ENCODE measurements around the gene ATP6AP2. TPM values are rescaled to one million over a fixed set of nuclear protein-coding genes. Genes with fewer than 3 reads are reported as not detected.

The ATP6AP2 gene
- total and polyA plus RNA-seq, 12 donors, result 32.3 to 164 (median 140) TPM

DNA sequence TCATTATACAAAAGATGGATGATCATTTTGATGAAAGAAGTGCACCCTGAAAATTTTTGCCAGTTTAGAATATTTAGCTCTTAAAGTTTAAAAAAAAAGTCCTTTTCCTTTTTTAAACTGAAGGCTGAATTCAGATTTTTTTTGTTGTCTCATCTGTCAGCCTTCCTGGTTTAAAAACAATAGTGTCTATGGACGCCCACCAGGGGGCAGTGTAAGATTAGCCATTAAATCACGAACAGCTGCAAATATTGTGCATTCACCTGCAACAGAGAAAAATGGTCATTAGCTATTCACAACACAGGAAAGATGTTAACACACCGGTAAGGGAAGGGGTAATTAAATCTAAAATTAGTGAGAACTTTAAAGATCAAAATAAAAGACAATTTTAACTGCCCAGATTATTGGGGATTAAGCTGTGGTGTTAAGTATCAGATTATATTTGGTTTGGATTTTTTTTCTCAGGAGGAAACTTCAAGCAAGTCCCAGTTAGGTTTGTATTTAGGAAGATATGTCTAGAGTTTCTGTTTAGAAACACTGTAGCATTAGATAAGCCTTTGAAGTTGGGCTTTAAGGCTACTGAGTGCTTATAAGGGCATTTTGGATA is 71.0 kb downstream of the ATP6AP2 start:
- no peak overlapping the region for H3K27ac ChIP-seq
- DNase-seq, result peak; percentile 70 to 86 (median 75)
- H3K9me3 ChIP-seq (replicated peaks in 1 of 3), result no peaks in the 10 kb centered on the region
- H3K4me1 ChIP-seq (replicated peaks in 1 of 2), result peaks cover 0 to 5% of the 10 kb centered on the region in 2 donors
- H3K27me3 ChIP-seq, result no peaks in the 10 kb centered on the region
- WGBS, 4 donors, result 0 to 4% (median 2%) methylated on average over 3 of the region's 3 CpGs
- H3K36me3 ChIP-seq (replicated peaks in 1 of 2), result peaks cover 0 to 8% of the 10 kb centered on the region in 2 donors
- intact Hi-C loops (cut with DNase I), result no loop called here
- TF ChIP-seq, protein P1, sequence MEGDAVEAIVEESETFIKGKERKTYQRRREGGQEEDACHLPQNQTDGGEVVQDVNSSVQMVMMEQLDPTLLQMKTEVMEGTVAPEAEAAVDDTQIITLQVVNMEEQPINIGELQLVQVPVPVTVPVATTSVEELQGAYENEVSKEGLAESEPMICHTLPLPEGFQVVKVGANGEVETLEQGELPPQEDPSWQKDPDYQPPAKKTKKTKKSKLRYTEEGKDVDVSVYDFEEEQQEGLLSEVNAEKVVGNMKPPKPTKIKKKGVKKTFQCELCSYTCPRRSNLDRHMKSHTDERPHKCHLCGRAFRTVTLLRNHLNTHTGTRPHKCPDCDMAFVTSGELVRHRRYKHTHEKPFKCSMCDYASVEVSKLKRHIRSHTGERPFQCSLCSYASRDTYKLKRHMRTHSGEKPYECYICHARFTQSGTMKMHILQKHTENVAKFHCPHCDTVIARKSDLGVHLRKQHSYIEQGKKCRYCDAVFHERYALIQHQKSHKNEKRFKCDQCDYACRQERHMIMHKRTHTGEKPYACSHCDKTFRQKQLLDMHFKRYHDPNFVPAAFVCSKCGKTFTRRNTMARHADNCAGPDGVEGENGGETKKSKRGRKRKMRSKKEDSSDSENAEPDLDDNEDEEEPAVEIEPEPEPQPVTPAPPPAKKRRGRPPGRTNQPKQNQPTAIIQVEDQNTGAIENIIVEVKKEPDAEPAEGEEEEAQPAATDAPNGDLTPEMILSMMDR (IDR thresholded peaks at IDR 0.05), result peak; percentile 58 to 89 (median 78)
- no peak for TF ChIP-seq POLR2A (IDR thresholded peaks at IDR 0.05)
- H3K4me3 ChIP-seq, result no peak overlapping the region

DNA sequence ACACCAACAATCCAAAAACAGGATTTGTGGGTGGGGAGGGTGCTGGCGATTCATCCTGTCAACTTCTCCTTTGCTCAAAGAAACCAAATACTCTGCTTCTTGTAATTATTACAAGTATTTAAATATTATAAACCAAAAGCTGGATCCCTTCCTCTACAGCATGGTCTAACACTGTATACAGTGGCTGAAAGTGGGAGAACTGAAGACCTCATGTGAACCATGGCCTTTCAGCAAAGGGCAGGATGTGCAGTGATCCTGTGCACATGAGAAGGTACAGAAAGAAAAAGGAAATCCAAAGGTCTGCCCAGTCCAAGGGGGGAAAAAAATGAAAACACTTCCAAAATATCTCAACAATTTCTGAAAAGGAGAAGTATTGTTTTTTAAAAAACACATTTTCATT is 71.9 kb downstream of the ATP6AP2 start:
- Histone ChIP-seq H3K27me3 (no peaks in the 10 kb centered on the region), H3K4me1 (replicated peaks in 1 of 2) (peaks cover 0 to 4% of the 10 kb centered on the region in 2 donors), H3K4me3 (no peak overlapping the region), H3K9me3 (replicated peaks in 1 of 3) (no peaks in the 10 kb centered on the region), H3K27ac (no peak overlapping the region), H3K36me3 (replicated peaks in 1 of 2) (peaks cover 0 to 8% of the 10 kb centered on the region in 2 donors)
- TF ChIP-seq, protein P1 (IDR thresholded peaks at IDR 0.05), result no peak
- no peak for TF ChIP-seq POLR2A (IDR thresholded peaks at IDR 0.05)
- intact Hi-C loops (cut with DNase I), result no loop called here
- 79 to 93% (median 87%) methylated on average over 1 of the region's 1 CpG for WGBS, 4 donors
- no peak for DNase-seq

DNA sequence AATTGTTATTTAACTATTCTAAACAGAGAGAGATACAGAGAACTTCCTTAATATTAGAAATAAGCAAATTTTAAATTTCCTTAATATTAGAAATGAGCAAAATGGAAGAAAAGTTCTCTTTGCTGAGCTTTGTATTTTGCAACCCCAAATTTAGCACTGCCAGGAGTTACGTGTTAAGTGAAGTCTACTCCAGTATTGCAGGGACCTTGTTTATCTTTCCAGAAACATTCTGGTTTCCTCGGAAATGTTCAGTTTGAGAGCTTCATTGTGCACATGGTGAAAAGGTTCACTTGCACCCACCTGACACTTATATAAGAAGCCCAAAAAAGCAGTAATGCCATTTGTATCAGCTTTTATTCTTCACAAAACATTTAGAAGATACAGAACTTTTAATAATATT is 72.8 kb downstream of the ATP6AP2 start:
- Histone ChIP-seq H3K27me3 (no peaks in the 10 kb centered on the region), H3K4me1 (replicated peaks in 1 of 2) (no peaks in the 10 kb centered on the region), H3K9me3 (replicated peaks in 1 of 3) (no peaks in the 10 kb centered on the region), H3K27ac (no peak overlapping the region), H3K36me3 (replicated peaks in 1 of 2) (peaks cover 0 to 8% of the 10 kb centered on the region in 2 donors), H3K4me3 (no peak overlapping the region)
- intact Hi-C loops (cut with DNase I), result no loop called here
- DNase-seq, result no peak
- TF ChIP-seq, protein P1 (IDR thresholded peaks at IDR 0.05), result no peak
- no peak for TF ChIP-seq POLR2A (IDR thresholded peaks at IDR 0.05)
- WGBS, 4 donors, result 56 to 76% (median 61%) methylated on average over 2 of the region's 2 CpGs

Small RNAs within 50 kb of the gene (small RNA-seq; reads per million reads assigned to genes)
- 0 reads per million in 2 donors for gene RNU7-164P

Other genes starting within 250 kb of the ATP6AP2 start
- gene MPC1L, start 42.5 kb downstream of the ATP6AP2 start, total RNA-seq, result not detected
- gene MPC1L, start 42.5 kb downstream of the ATP6AP2 start, polyA plus RNA-seq, result not detected
- 10 to 100 TPM; 14.5 to 23.8 (median 19.5) TPM for gene CXorf38, start 66.6 kb downstream of the ATP6AP2 start, total RNA-seq
- gene CXorf38, start 66.6 kb downstream of the ATP6AP2 start, polyA plus RNA-seq, result 10 to 100 TPM in 1 of 3 donors, 1 to 10 TPM in 2; 6.6 to 14.4 (median 8.2) TPM
- gene MED14, start 154.6 kb downstream of the ATP6AP2 start, total RNA-seq, result 10 to 100 TPM; 14.6 to 56.3 (median 31.7) TPM
- gene MED14, start 154.6 kb downstream of the ATP6AP2 start, polyA plus RNA-seq, result 10 to 100 TPM; 10.4 to 27.1 (median 12.0) TPM

Measured in adrenal gland (tissue), 12 donors.